Thoracic aorta (tissue), 2 donors: ENCODE data around the gene CCL28. TPM values are rescaled to one million over a fixed set of nuclear protein-coding genes. Genes with fewer than 3 reads are reported as not detected.

Source experiments
- ATAC-seq: fragments of 150-250 bp; one replicate; pipeline ENCODE4 v1.8.0; 2017; ENCODE audit warnings: low read depth; ENCODE audit not compliant: insufficient number of reproducible peaks, low FRiP score
- DNase-seq: peaks from one replicate; pipeline ENCODE4 v3.0.0-alpha.2; 2020; ENCODE audit warnings: low spot score
- H3K27ac ChIP-seq, 2 donors: fragments of 200-600 bp; sonication (generic); 1 replicate in 1 of 2; 2 replicates in 1 of 2; pipeline ENCODE4 v1.5.1; 2016; ENCODE audit warnings: mild to moderate bottlenecking in 2 of 2, moderate library complexity in 2 of 2
- H3K27me3 ChIP-seq: fragments of 200-600 bp; sonication (generic); replicated peaks from 2 replicates; pipeline ENCODE4 v1.6.0; 2016; ENCODE audit warnings: mild to moderate bottlenecking; ENCODE audit not compliant: insufficient read depth
- H3K36me3 ChIP-seq: fragments of 200-600 bp; sonication (generic); one replicate; pipeline ENCODE4 v1.5.1; 2016
- H3K4me1 ChIP-seq, 2 donors: fragments of 200-600 bp; sonication (generic); 1 replicate in 1 of 2; 2 replicates in 1 of 2; pipeline versions ENCODE4 v1.5.1 to v1.6.0; 2016; ENCODE audit warnings: low read depth in 2 of 2, mild to moderate bottlenecking in 1 of 2; ENCODE audit not compliant: control insufficient read depth in 1 of 2
- H3K4me3 ChIP-seq: fragments of 200-600 bp; sonication (generic); 2 replicates; pipeline ENCODE4 v1.5.1; 2016; ENCODE audit warnings: mild to moderate bottlenecking
- H3K9me3 ChIP-seq: fragments of 200-600 bp; sonication (generic); 2 replicates; pipeline ENCODE4 v1.5.1; 2016
- CTCF ChIP-seq: fragments of 200-600 bp; sonication (generic); IDR thresholded peaks from one replicate; pipeline ENCODE4 v1.5.1; 2019; ENCODE audit warnings: antibody characterized with exemption
- total RNA-seq, 2 donors: library from RNA; depleted of rRNA; stranded (reverse); fragments of >200 nt; gene quantifications; one replicate each; pipeline versions ENCODE4 v1.1.0 to v1.2.3, GENCODE V29; 2016

CCL28 gene
- total RNA-seq, 2 donors from 2014 or later = 4.3 to 24.2 TPM

- no peaks in the 10 kb centered on the region for H3K4me1 ChIP-seq
- no peaks in the 10 kb centered on the region for H3K36me3 ChIP-seq
- DNase-seq (no peak), ATAC-seq (no peak)
- H3K27me3 ChIP-seq = no peaks in the 10 kb centered on the region
- TF ChIP-seq CTCF = no peak
- H3K9me3 ChIP-seq = peaks cover 12% of the 10 kb centered on the region
- no peak overlapping the region for H3K27ac ChIP-seq
- H3K4me3 ChIP-seq = no peak overlapping the region
Observed at GRCh38 chr5:43332401-43332800, 79.8 kb downstream of the CCL28 start.

Other genes starting within 250 kb of the CCL28 start
- gene NIM1K, start 220.2 kb downstream of the CCL28 start, total RNA-seq = under 1 TPM in 1 of 2 donors, not detected in 1; 0.85 TPM
- gene HMGCS1, start 99.0 kb downstream of the CCL28 start, total RNA-seq = 10 to 100 TPM; 13.3 to 17.6 TPM
- gene TMEM267, start 71.5 kb upstream of the CCL28 start, total RNA-seq = 10 to 100 TPM in 1 of 2 donors, 1 to 10 TPM in 1; 9.5 to 22.5 TPM
- 1 to 10 TPM in 1 of 2 donors, under 1 TPM in 1; 0.85 to 3.0 TPM for gene C5orf34, start 102.8 kb upstream of the CCL28 start, total RNA-seq
- 10 to 100 TPM; 74.1 to 81.6 TPM for gene PAIP1, start 144.7 kb upstream of the CCL28 start, total RNA-seq
- gene NNT, start 190.8 kb upstream of the CCL28 start, total RNA-seq = 10 to 100 TPM; 27.9 to 28.9 TPM